ENCODE measurements around the gene ITGB3. TPM values are rescaled to one million over a fixed set of nuclear protein-coding genes. Genes with fewer than 3 reads are reported as not detected.

ITGB3 gene
- total and polyA plus RNA-seq, 9 of the 15 experiments (the other 6 are each of a cell fraction or from before 2014, with no cell fraction given): 0.08 to 2.6 (median 0.62) TPM; not detected in 1

- TF ChIP-seq ARNT (IDR thresholded peaks at IDR 0.05) (peak in 1 of 2 experiments; percentile 71; a peak in 2 of 4 replicates), TBP (optimal IDR thresholded peaks at IDR 0.05; ENCODE audit: low read depth, low read length) (peak; percentile 66), KLF1 (tag; IDR thresholded peaks at IDR 0.05) (no peak), MAFG (tag; conservative IDR thresholded peaks at IDR 0.05) (peak; percentile 100), SRSF9 (IDR thresholded peaks at IDR 0.05; ENCODE audit: borderline replicate concordance, low read depth, low read length) (no peak), ATF7 (IDR thresholded peaks at IDR 0.05) (0 out of 2 replicates have a peak, but pooled peaks have one; percentile 44), NFYB (IDR thresholded peaks at IDR 0.05; ENCODE audit: extremely low read depth, insufficient read length) (no peak), CHD7 (IDR thresholded peaks at IDR 0.05; ENCODE audit: low read depth, low read length) (no peak), ARID1B (IDR thresholded peaks at IDR 0.05) (peak; percentile 95), ZNF77 (CRISPR knock-in tag; IDR thresholded peaks at IDR 0.05) (no peak), CBFA2T2 (conservative IDR thresholded peaks at IDR 0.05) (peak; percentile 87), BCL6 (CRISPR knock-in tag; IDR thresholded peaks at IDR 0.05) (peak; percentile 69), CC2D1A (IDR thresholded peaks at IDR 0.05) (peak; percentile 51; the same call in 1 of the 2 replicates), ZNF134 (CRISPR knock-in tag; conservative IDR thresholded peaks at IDR 0.05) (no peak), PURB (CRISPR knock-in tag; IDR thresholded peaks at IDR 0.05; ENCODE audit: low read depth) (no peak)
These were observed 35.0 kb downstream of the ITGB3 start (continued) for GRCh38 chr17:47288531-47289116.
